Ammon's horn (tissue), 1 donor: Measurements from ENCODE around the gene PAF1.
"Not testable (repeated sequence)": the region's sequence is repeated elsewhere in the genome, so short reads cannot be mapped to it uniquely, and the experiment has no call there.

Experiments
- DNase-seq: peaks from one replicate; pipeline ENCODE4 v3.0.0-alpha.2; 2016; ENCODE audit warnings: low spot score

The PAF1 gene

DNA sequence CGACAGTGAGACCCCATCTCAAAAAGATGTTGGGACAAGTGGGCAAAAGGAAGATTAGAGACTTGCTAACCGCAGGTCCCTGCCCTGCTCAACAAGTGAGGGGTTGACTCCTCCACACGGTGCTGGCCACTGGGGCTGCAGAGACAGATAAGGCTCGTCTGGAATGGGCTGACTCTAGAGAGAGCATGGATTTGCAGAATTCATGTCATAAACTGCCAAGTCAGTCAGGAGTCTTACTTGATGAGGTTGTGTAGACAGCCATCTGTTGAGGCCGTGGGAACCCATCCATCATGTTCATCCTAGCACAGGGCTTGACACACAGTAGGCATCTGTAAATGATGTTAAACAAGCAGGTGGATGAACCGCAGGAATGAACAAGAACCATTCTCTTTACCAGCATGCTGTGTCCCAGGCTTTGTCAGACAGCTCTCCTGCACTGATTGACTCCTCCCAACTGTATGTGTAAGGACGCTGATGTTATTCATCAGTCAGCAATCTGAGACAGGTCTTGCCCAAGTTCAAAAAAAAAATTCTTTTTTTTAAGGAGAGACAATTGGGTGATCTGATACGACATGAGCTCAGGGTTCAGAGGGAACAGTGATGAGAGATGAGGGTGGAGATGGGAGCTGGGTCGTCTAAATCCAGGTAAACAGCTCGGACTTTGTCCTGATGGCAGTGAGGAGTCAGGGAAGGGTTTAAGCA, 8.8 kb downstream of the PAF1 start:
- DNase-seq, result no peak

GRCh38 chr19:39380521-39381502, 10.1 kb downstream of the PAF1 start:
- no peak for DNase-seq

DNA sequence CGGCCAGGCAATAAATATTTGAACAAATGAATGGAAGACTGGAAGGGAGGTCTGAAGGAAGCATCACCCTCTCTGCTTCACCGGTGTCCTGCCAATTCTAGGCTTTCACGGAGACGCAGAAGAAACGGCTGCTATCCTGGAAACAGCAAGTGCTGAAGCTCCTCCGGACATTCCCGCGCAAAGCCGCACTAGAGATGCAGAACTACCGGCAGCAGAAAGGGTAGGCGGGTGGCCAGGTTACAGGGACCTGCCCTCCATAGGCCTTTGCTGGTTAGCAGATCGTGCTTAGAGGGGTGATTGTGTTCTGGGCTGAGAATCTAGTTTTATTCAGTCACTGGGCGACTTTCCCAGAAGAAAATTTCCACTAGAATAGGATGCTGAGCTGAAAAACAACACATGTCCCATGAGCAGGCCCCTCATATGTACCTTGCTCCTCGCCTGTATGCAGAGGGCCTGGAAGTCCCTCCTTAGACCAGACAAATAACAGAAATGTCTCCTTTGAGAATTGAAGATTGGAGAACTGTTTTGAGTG, 11.0 kb downstream of the PAF1 start:
- DNase-seq, result peak; percentile 54

GRCh38 chr19:39379366-39379765, 11.5 kb downstream of the PAF1 start:
- DNase-seq, result not testable (repeated sequence)

DNA sequence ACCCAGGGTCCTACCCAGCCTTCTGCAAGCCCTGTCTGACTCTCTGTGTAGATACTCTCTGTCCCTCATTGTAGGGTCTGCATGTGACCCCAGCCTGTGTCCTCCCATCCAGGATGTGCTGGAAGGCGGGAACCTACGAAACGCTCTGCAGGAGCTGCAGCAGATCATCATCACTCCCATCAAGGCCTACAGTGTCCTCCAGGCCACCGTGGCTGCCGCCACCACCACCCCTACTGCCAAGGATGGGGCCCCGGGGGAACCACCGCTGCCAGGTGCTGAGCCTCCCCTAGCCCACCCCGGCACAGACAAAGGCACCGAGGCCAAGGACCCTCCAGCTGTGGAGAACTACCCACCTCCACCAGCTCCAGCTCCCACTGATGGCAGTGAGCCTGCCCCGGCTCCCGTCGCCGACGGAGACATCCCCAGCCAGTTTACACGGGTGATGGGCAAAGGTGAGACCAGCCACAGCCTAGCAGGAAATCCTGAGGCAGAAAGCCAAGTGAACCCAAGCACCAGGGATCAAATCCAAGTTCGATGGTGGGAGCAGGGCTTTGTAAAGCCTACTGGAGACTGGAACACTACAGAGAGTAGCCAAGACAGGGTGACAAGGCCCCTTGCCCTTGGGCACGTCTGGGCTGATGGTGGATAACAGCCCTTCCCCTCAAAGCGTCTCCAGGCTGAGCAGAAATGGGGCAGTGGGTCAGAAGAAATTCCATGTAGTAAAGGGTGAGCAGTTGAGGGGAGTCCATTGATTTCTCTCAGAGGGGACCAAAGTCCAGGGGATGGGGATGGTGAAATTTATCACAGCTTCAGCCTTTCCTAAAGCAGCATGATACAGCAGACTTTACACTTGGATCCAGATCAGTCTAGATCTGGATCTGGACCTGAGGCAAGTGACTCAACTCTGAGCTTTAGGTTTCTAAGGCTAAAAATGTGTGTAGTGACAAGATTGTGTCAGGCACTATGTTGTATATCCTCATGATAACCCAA, 13.2 kb downstream of the PAF1 start:
- DNase-seq, result no peak

GRCh38 chr19:39375929-39376328, 15.0 kb downstream of the PAF1 start:
- DNase-seq, result no peak

- DNase-seq, result no peak
These were observed 18.0 kb downstream of the PAF1 start for GRCh38 chr19:39372941-39373340.

DNA sequence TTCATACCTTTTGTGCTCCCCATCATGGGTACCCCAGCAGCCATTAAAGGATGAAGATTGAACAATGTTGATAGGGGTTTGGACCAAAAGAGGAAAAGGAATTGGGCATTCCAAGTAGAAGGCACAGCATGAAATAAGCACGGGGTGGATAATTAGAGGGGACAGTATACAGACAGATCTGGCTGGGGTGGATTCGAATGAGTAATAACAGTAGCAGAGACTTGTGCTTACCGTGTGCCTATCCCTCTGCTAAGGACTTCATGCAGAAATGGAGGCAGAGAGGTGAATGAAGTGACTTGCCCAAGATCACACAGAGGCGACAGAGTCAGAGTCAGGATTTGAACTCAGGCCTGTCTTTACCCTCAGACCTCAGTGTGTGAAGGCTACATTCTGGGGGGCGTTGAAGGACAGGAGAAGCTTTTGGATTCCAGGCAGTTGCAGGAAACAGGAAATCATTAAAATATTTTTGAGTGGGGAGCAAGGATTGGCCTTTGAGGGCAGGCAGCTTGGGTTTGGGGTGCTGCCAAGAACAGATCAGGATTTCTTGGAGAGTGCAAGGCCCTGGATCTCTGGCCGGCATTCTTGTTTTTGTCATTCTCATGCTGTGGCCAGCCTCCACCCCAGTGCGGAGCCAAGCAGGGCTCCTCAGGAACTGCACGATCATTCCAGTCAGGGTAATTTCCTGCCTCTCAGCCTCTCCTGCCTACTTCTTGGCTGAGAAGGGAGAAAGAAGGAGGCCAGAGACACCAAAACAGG, 18.7 kb downstream of the PAF1 start:
- peak; percentile 75 for DNase-seq

GRCh38 chr19:39370735-39371134, 20.2 kb downstream of the PAF1 start:
- no peak for DNase-seq

- no peak for DNase-seq
These were observed 21.7 kb downstream of the PAF1 start for GRCh38 chr19:39369200-39369599.

DNA sequence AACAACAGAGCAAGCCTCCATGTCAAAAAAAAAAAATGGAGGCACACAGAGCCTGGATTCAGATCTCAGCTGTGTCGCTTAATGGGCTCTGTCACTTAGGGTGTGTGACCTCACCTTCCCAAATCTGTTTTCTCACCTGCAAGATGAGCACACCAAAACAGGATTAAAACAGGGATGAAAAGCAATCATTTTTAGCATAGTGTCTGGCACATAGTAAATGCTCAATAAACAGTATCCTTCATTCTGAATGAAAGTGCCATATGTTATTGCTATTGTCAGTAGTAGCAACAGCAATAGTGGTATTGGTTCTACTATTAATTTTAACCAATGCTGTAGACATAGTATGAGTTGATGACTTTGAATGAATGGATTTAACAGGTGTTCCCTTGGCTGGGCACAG, 25.4 kb downstream of the PAF1 start:
- DNase-seq, result no peak

GRCh38 chr19:39363901-39364457, 26.9 kb downstream of the PAF1 start:
- DNase-seq, result peak; percentile 95

DNA sequence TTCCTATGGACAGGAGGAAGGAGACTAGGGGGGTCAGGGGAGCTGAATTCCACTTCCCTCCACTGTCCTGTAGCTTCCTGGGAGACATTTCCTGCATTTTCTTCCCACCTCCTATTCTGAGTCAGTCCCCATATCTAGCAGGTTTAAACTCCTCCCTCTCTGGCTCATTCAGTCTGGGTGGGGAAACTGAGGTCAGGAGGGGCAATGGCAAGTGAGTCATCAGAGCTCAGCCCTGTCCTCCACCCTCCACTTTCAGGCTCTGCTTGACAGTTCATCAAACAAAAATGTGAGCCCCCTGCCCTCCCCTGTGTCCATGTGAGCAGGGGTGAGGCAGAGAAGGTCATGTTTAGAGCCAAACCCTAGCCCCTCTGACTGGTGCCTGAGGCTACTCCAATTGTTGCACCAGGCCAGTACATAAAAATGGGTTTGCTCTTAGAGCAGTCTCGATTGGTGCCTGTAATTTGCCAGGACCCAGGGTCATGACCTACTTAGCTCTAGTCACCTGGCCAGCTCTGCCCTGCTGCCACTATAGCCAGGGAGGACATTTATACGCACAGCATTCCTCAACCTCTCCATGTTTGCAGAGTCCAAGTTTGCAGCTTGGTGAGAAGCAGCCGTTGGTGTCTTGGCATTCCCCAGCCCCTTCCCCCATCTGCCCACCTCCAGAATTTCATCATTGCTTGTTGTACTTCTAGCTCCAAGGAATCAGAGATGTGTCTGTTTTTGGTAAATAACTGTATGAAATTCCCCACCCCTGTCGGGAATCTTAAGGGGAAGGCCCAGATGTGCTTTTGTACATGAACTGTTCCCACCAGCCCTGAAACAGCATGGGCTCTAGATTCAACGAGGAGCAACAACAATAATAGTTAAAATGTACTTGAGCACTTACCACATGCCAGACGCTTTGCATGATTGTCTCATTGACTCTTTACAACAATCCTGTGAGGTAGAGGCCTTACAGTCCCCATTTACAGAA, 27.9 kb downstream of the PAF1 start:
- DNase-seq, result no peak

GRCh38 chr19:39360599-39360998, 30.3 kb downstream of the PAF1 start:
- DNase-seq, result no peak

DNA sequence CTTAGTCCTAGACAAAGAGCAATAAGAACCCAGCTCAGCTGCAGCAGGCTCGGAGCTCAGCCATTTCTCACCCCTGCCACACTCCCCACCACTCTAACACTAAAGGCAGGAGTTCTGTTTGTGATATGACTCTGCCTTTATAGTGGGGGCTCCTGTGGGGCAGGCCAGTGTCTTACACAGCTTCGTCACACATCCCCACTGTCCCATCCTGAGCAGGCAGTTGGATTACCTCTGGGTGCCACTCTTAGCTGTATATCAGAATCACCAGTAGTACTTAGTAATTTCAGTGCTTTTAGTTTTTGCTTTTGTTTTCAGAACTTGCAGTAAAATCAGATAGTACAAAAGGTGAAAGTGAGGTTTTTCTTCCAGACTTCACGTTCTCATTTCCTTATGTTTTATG, 31.9 kb downstream of the PAF1 start:
- no peak for DNase-seq

GRCh38 chr19:39356647-39357046, 34.3 kb downstream of the PAF1 start:
- no peak for DNase-seq

DNA sequence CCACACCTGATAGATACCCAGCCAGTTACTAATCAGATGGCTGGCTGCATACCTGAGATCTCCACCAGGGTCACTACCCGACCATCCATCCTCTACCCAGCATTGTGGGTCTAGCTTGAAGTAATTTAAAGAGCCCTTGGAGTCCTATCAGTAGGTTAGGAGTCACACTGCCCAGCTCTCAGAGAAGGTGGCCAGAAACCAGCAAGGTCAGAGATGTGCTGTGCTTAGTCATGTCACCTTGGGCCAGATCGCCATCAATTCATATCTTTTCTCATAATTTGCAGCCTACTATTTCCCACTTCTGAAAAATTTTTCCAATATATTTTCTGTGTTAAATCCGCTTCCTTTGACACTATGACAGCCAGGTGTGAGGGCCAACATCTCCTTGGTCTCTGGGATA, 34.8 kb downstream of the PAF1 start:
- no peak for DNase-seq

DNA sequence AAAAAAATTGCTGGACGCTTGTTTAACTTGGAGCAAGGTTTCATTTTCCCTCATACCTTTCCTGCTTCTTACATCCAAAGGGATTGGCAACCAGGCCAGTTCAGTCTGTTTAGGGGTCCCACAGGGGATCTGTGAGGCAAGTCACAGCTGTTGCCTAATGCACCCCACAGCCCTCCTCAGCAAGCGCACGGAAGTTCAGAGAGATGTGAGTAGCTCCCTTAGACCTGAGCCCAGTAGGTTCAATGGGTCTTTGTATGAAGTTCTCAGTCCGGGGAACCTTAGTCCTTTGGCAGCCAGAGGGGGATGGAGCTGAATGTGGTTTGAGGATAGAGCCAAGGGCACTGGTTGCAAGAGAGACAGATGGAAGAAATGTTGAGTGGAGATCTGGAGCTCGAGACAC, 35.7 kb downstream of the PAF1 start:
- peak; percentile 79 for DNase-seq
